Bronchial epithelial cell (primary cell): ENCODE measurements around the gene PRR7. TPM values are rescaled to one million over a fixed set of nuclear protein-coding genes. Genes with fewer than 3 reads are reported as not detected.

ENCODE experiments used
- DNase-seq: peaks from one replicate; pipeline ENCODE4 v3.0.0-alpha.2; 2010; ENCODE audit warnings: low read depth
- FAIRE-seq: peaks from 2 replicates; lab custom pipeline; 2011; peaks lifted over from hg19 to GRCh38; lab: Jason Lieb, UNC
- H3K27me3 ChIP-seq: 2 replicates; pipeline ENCODE4 v1.5.1; 2011; ENCODE audit warnings: low read length; ENCODE audit not compliant: control insufficient read depth, insufficient read depth
- H3K36me3 ChIP-seq: 2 replicates; pipeline ENCODE4 v1.5.1; 2011; ENCODE audit warnings: low read length; ENCODE audit not compliant: control insufficient read depth, insufficient read depth
- H3K4me3 ChIP-seq: 2 replicates; pipeline ENCODE4 v1.5.1; 2011; ENCODE audit warnings: mild to moderate bottlenecking, low read depth, low read length, control low read depth
- total RNA-seq: library from RNA; depleted of rRNA; stranded (reverse); fragments of >200 nt; gene quantifications from 2 replicates; pipeline ENCODE4 v1.2.1, GENCODE V29; 2014
- TF ChIP-seq, protein P1 (sequence below): IDR thresholded peaks from 2 replicates; pipeline ENCODE4 v1.5.1; 2011; ENCODE audit warnings: mild to moderate bottlenecking, moderate library complexity, low read length, control low read depth, inconsistent platforms; ENCODE audit not compliant: insufficient read depth, severe bottlenecking

PRR7 gene
- total RNA-seq, 1 donor from 2014 or later: 5.0 TPM

DNA sequence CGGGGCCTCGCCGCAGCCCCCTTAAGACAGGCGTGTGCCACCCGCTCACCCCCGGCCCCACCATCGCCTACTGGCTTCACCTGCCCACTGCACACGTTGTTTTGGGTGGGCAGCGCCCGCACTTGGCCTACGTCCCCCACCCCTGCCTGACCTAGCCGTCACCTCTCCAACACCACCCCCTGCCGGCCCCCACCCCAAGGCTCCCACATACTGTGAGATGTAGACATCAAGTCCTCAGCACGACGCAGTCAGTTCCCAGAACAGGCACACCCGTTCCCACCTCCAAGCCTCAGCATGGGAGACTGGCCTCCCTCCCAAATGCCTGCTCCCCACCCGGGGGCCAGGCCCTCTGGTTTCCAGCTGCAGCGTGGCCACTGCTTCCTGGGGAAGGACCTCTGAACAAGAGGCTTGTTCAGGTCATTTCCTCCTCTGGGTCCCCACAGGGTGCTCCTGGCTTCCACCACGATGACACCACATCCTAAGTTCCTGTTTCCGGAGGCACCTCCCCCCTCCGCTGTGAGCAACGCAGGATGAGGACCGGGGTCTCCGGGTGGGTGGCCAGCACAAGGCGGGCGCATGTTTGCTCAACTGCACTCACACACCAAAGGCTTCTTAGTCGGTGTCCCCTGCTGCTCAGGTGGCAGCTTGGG, 15.5 kb downstream of the PRR7 start:
- Histone ChIP-seq H3K27me3 (no peaks in the 10 kb centered on the region), H3K4me3 (no peak overlapping the region), H3K36me3 (peaks cover 31% of the 10 kb centered on the region)
- FAIRE-seq (no peak), DNase-seq (no peak)
- TF ChIP-seq, protein P1, sequence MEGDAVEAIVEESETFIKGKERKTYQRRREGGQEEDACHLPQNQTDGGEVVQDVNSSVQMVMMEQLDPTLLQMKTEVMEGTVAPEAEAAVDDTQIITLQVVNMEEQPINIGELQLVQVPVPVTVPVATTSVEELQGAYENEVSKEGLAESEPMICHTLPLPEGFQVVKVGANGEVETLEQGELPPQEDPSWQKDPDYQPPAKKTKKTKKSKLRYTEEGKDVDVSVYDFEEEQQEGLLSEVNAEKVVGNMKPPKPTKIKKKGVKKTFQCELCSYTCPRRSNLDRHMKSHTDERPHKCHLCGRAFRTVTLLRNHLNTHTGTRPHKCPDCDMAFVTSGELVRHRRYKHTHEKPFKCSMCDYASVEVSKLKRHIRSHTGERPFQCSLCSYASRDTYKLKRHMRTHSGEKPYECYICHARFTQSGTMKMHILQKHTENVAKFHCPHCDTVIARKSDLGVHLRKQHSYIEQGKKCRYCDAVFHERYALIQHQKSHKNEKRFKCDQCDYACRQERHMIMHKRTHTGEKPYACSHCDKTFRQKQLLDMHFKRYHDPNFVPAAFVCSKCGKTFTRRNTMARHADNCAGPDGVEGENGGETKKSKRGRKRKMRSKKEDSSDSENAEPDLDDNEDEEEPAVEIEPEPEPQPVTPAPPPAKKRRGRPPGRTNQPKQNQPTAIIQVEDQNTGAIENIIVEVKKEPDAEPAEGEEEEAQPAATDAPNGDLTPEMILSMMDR: no peak

GRCh38 chr5:177465044-177465443, 18.4 kb downstream of the PRR7 start:
- Histone ChIP-seq H3K36me3 (peaks cover 34% of the 10 kb centered on the region), H3K4me3 (no peak overlapping the region), H3K27me3 (no peaks in the 10 kb centered on the region)
- TF ChIP-seq, protein P1: no peak
- FAIRE-seq: no peak
- DNase-seq: no peak

DNA sequence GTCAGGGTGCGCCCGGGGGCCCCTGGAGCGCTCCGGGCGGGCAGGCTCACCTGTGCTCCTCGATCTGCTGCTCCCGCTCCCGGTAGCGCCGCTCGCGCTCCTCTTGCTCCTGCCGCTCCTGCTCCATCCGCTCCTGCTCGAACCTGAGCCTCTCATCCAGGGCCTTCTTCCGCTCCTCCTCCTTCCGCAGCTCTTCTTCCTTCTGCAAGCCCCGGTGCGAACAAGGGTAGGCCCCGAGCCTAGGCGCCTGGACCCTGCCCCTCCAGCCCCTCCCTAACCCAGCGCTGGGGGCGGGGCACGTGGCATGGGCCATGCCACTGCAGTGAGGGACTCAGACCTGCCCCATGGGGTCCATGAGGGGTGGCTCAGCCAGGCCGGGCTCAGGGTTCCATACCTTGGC, 20.2 kb downstream of the PRR7 start:
- Histone ChIP-seq H3K27me3 (no peaks in the 10 kb centered on the region), H3K36me3 (peaks cover 36% of the 10 kb centered on the region), H3K4me3 (no peak overlapping the region)
- TF ChIP-seq, protein P1: no peak
- FAIRE-seq (no peak), DNase-seq (no peak)

DNA sequence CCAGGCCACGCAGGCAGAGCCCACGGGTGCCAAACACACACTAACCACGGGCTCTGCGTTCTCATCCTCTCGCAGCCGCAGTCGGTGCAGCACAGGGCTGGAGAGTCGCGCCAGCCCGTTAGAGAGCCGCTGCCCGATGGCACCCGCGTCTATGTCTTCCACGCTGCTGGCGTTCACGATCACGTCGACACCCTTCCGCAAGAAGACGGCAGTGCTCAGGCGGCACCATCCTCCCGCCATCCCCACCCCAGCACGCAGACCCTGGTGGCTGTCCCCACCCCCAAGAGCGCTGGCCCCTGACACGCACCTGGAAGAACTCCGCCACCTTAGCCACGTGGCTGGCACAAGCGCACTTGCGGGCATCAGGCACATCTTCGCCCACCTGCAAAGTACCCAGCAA, 20.8 kb downstream of the PRR7 start:
- no peak for FAIRE-seq
- Histone ChIP-seq H3K4me3 (no peak overlapping the region), H3K36me3 (peaks cover 37% of the 10 kb centered on the region), H3K27me3 (no peaks in the 10 kb centered on the region)
- DNase-seq: no peak
- TF ChIP-seq, protein P1: no peak

DNA sequence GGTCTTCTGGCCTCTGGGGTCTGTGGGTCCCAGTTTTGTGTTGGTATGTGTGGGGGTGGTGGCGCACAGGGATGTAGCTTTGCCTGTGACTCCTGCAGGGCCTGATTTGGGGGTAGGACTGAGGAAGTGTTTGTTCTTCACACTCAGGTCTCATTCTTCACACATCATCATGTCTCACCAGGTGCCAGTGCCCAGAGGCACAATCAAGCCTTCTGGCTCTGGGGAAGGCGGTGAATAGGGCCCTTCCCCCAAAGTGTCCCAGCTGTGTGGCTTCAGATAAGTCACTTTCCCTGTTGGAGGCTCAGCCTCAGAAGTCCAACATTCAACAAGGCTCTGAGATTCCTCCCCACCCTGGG, 21.7 kb downstream of the PRR7 start:
- peaks cover 36% of the 10 kb centered on the region for H3K36me3 ChIP-seq
- H3K4me3 ChIP-seq: no peak overlapping the region
- DNase-seq (peak; percentile 48), FAIRE-seq (no peak)
- TF ChIP-seq, protein P1: no peak
- H3K27me3 ChIP-seq: no peaks in the 10 kb centered on the region
